ENCODE measurements around the gene GMPR2.

The GMPR2 gene

DNA sequence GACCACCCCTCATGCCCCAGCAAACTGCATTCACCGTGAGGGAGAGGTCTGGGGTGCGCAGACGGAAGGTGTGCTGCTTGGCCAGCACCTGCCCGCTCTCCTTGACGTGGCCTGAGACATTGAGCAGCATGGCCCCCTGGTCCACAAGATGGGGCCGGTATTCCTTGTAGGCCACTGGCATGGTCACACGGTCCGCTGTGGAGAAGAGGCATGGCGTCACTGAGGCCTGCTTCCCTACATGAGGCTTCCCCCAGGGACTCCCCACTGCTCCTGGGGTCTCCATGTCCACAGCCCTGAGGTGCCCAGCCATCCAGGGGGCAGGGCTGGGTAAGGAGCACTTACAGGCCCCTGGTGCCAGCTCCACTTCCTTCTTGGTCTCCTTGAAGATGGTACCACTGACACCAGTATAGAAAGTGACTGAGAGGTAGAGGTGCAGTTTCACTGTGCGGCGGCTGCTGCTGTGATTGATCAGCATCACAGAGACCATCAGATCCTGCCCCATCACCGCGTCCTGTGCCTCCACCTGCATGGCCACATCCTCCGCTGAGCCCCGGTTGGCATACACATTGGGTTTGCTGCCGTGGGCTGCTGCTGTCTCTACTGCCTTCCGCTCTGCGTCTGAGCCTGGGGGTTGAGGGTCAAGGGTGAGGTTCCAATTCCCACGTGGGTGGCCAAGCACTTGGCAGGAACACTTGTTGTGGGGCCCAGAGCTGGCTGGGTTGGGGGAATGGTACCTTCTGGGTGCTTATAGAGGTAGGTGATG is 22.1 kb downstream of the GMPR2 start:
- no peak for DNase-seq

DNA sequence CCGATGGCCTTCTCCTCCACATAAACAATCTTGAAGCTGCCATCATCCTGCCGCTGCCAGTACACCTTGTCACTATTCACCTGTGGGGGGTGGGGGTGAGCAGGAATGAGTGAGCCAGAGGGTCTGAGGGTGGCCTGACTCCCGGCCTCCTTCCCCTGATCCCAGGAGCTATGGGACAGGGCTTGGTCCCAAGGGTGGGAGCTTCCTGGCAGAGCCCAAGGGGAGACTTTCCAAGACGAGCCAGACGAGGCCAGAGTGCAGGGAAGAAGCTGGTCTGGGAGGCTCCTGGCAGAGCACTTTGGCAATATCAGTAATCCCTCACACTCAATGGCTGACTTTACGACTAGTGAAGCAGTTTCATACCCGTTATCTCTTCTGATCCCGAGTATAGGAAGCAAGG is 22.7 kb downstream of the GMPR2 start:
- no peak for DNase-seq

- DNase-seq: no peak
Measured at GRCh38 chr14:24255931-24256711, 23.4 kb downstream of the GMPR2 start.

GRCh38 chr14:24256960-24257359 is 24.2 kb downstream of the GMPR2 start:
- no peak for DNase-seq

GRCh38 chr14:24258119-24258518 is 25.4 kb downstream of the GMPR2 start:
- no peak for DNase-seq

DNA sequence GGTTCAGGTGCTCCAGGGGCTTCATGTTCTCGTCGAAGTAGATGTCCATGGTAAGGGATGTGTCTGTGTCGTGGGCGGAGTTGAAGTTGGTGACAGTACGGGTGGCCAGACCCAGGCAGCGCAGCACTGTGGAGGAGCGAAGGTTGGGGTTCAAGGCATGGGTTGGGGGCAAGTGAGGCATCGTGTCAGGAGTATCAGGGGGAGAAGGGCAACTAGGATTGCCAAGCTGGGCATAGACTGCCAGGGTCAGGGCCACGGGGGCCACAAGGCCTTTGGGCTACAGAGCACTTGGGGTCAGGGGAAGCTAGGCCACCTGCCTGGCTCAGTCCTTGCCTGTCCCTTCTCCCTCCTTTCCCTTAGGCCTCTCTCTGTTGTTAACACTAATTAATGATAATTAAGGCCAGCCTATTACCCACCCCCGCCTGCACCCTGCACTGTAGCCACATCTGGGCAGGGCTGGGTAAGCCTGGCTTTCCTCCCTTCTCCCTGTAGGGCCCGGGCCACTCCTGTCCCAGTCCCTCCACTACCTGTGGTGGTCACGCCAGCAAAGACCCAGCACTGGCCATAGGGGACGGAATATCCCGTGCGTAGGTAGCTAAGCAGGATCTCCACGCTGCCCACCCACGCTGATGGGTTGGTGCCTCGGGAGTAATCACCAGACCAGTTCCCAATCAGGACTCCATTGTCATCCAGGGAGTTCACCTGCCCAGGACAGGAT is 26.0 kb downstream of the GMPR2 start:
- no peak for DNase-seq

DNA sequence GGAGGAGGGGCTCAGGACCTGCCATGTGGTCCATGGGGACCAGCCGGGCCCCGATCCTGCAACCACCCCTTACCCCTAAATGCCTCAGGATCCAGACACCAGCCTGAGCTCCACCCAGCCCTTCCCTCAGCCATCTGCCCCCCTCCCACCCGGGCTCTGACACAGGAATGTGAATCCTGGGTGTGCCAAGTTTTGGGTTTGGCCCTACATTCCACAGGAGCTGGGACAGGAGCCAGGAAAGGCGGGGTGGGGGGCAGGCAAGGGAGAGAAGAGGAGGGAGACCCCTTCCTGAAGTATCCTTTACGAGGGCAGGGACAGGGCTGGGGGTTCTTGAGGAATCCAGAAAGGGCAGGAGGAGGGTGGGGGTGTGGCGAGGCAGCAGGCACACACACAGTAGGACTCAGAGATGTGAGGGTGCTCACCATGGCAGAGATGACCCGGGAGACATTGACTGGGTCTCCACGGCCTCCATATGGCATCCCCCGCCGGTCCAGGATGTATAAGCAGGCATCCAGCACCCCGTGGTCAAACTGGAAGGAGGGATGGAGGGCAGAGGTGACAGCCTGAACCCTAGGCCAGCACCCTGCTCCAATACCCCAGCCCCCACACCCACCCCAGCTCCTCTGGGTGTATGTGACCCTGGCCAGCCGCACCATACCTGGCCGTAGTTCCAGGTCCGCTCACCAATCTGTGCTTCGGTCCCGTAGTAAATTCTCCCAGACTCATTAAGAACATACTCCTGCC is 26.7 kb downstream of the GMPR2 start:
- no peak for DNase-seq

- no peak for DNase-seq
Measured at GRCh38 chr14:24260026-24260779, 27.5 kb downstream of the GMPR2 start.

- DNase-seq: no peak
Measured at GRCh38 chr14:24260780-24261157, 28.0 kb downstream of the GMPR2 start.

- no peak for DNase-seq
Measured at GRCh38 chr14:24261256-24261968, 28.7 kb downstream of the GMPR2 start.

- no peak for DNase-seq
Measured at GRCh38 chr14:24261969-24262327, 29.2 kb downstream of the GMPR2 start.

GRCh38 chr14:24262821-24263733 is 30.3 kb downstream of the GMPR2 start, which contains the start of gene TGM1:
Gene TGM1 (minus strand): TSS chr14:24263177. CDS start chr14:24262352, 825 bp downstream.
- DNase-seq: no peak

- no peak for DNase-seq
Measured at GRCh38 chr14:24263848-24264247, 31.1 kb downstream of the GMPR2 start.

GRCh38 chr14:24264298-24264697 is 31.6 kb downstream of the GMPR2 start:
- no peak for DNase-seq

- no peak for DNase-seq
Measured at GRCh38 chr14:24266344-24267244, 33.9 kb downstream of the GMPR2 start.

GRCh38 chr14:24267516-24267915 is 34.8 kb downstream of the GMPR2 start:
- no peak for DNase-seq

DNA sequence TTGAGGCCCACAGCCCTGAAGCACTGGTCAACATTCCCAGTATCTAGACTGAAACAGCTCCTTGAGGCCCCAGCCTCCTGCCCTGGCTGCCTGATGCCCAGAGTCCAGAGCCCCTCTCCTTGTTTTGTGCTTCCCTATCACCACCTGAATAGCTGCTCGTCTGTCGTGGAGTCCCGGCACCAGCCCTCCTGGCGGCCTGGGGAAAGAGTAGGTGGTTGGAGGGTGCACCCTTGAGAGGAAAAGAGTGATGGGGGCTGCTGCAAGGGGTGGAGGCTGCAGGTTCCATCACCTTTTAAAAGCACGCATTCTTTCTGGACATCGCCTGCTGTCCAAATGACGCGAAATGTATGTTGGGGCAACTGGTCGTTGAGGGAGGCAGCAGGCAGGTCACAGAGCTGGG is 35.5 kb downstream of the GMPR2 start:
- DNase-seq: no peak

GRCh38 chr14:24269368-24269767 is 36.6 kb downstream of the GMPR2 start:
- no peak for DNase-seq

GRCh38 chr14:24269910-24270536 is 37.3 kb downstream of the GMPR2 start:
- DNase-seq: no peak
